GM12878 (cell line): ENCODE data around the gene HDDC2. TPM values are rescaled to one million over a fixed set of nuclear protein-coding genes. Genes with fewer than 3 reads are reported as not detected.

ENCODE experiments used
- ATAC-seq: fragments of 200-7000 bp; cut with Tn5 transposase; 3 replicates; pipeline ENCODE4 v1.9.1; 2020; ENCODE audit warnings: mild to moderate bottlenecking, moderate library complexity
- BruUV-seq: library from RNA; stranded (reverse); fragments of 400-500 nt; replicated peaks from 2 replicates; lab custom pipeline; 2021; lab: Mats Ljungman, UMichigan
- CTCF ChIA-PET: fragments of 300-600 bp; sonication (Branson Sonifier 250); formaldehyde crosslinking; extraction: SDS; loops from one replicate; lab custom pipeline; 2021; ENCODE audit warnings: inconsistent platforms; lab: Yijun Ruan, JAX
- POLR2A ChIA-PET: fragments of 350-600 bp; formaldehyde crosslinking; extraction: SDS; loops from one replicate; lab custom pipeline; 2021; ENCODE audit warnings: inconsistent platforms; lab: Charles Lee
- RAD21 ChIA-PET: fragments of 300-600 bp; sonication (Branson Sonifier 250); formaldehyde crosslinking; loops from one replicate; lab custom pipeline; 2023; ENCODE audit warnings: antibody characterized with exemption; ENCODE audit not compliant: unreplicated experiment; lab: Charles Lee
- SMC1A ChIA-PET: fragments of 300-600 bp; sonication (Branson Sonifier 250); formaldehyde crosslinking; loops from one replicate; lab custom pipeline; 2023; ENCODE audit not compliant: unreplicated experiment, uncharacterized antibody; lab: Charles Lee
- DNase-seq: peaks from one replicate; pipeline ENCODE4 v3.0.0-alpha.2; 2011; ENCODE audit warnings: low read depth, low spot score
- FAIRE-seq: peaks from 3 replicates; lab custom pipeline; 2011; peaks lifted over from hg19 to GRCh38; lab: Jason Lieb, UNC
- H2AFZ ChIP-seq: 2 replicates; pipeline ENCODE4 v1.6.0; 2011; ENCODE audit warnings: low read depth, low read length, control low read depth; ENCODE audit not compliant: control insufficient read depth
- H3K27ac ChIP-seq: 2 replicates; pipeline ENCODE4 v1.5.1; 2011; ENCODE audit warnings: control low read depth; ENCODE audit not compliant: control insufficient read depth, insufficient read depth
- H3K27me3 ChIP-seq, 2 experiments: replicated peaks in 1 of 2; 2 replicates each; pipeline versions ENCODE4 v1.6.0 to v1.6.1; 2011; ENCODE audit warnings: low read length in 1 of 2; ENCODE audit not compliant: control insufficient read depth in 2 of 2, insufficient read depth in 2 of 2
- H3K36me3 ChIP-seq, 2 experiments: 2 replicates each; pipeline ENCODE4 v1.5.1; 2011; ENCODE audit warnings: low read length in 1 of 2; ENCODE audit not compliant: control insufficient read depth in 2 of 2, insufficient read depth in 2 of 2
- H3K4me1 ChIP-seq: 2 replicates; pipeline ENCODE4 v1.6.1; 2011; ENCODE audit warnings: mild to moderate bottlenecking, low read length, moderate library complexity, mixed read lengths; ENCODE audit not compliant: control insufficient read depth, insufficient read depth
- H3K4me2 ChIP-seq: 2 replicates; pipeline ENCODE4 v1.6.0; 2011; ENCODE audit warnings: control low read depth; ENCODE audit not compliant: control insufficient read depth, insufficient read depth
- H3K4me3 ChIP-seq: fragments of 200-600 bp; sonication (generic); 2 replicates; pipeline ENCODE4 v1.5.1; 2016
- H3K79me2 ChIP-seq: 2 replicates; pipeline ENCODE4 v1.6.0; 2011; ENCODE audit warnings: low read length; ENCODE audit not compliant: control insufficient read depth, insufficient read depth
- H3K9ac ChIP-seq: 2 replicates; pipeline ENCODE4 v1.8.0; 2011; ENCODE audit warnings: low read length, control low read depth, mixed read lengths; ENCODE audit not compliant: control insufficient read depth, insufficient read depth
- H3K9me3 ChIP-seq: replicated peaks from 3 replicates; pipeline ENCODE4 v1.5.1; 2011; ENCODE audit warnings: mild to moderate bottlenecking, low read length; ENCODE audit not compliant: control insufficient read depth, insufficient read depth
- H4K20me1 ChIP-seq: 2 replicates; pipeline ENCODE4 v1.6.0; 2011; ENCODE audit not compliant: control insufficient read depth, insufficient read depth
- BACH1 ChIP-seq: fragments of 450-650 bp; IDR thresholded peaks from 2 replicates; pipeline ENCODE4 v1.6.1; 2017; ENCODE audit warnings: mild to moderate bottlenecking, borderline replicate concordance
- CHD1 ChIP-seq: IDR thresholded peaks from 2 replicates; pipeline ENCODE4 v1.6.1; 2012; ENCODE audit warnings: low read depth, low read length, improper control_type of control experiment
- CHD4 ChIP-seq: fragments of 200-600 bp; sonication (generic); IDR thresholded peaks from 2 replicates; pipeline ENCODE4 v1.6.1; 2016; ENCODE audit warnings: mild to moderate bottlenecking
- CREB1 ChIP-seq: IDR thresholded peaks from 2 replicates; pipeline ENCODE4 v1.6.1; 2012; ENCODE audit warnings: low read depth, mild to moderate bottlenecking, inconsistent platforms
- EP300 ChIP-seq, 2 experiments: fragments of 150-350 bp in 1 of 2; IDR thresholded peaks; 2 replicates each; pipeline ENCODE4 v1.6.1; 2011 to 2012; ENCODE audit warnings: low read depth in 2 of 2, low read length in 2 of 2, borderline replicate concordance in 1 of 2, improper control_type of control experiment in 1 of 2, inconsistent platforms in 1 of 2; ENCODE audit not compliant: control insufficient read depth in 1 of 2
- HDAC6 ChIP-seq: fragments of 200-600 bp; sonication (generic); IDR thresholded peaks from one replicate; pipeline ENCODE4 v1.8.0; 2017; ENCODE audit warnings: antibody characterized with exemption; ENCODE audit not compliant: unreplicated experiment
- NR2F1 ChIP-seq: fragments of 450-650 bp; conservative IDR thresholded peaks from 2 replicates; pipeline ENCODE4 v1.6.1; 2017; ENCODE audit warnings: mild to moderate bottlenecking
- PAX5 ChIP-seq: IDR thresholded peaks from 2 replicates; pipeline ENCODE4 v1.6.1; 2011; ENCODE audit warnings: low read depth, low read length, borderline replicate concordance
- RB1 ChIP-seq: fragments of 450-650 bp; formaldehyde crosslinking; IDR thresholded peaks from 2 replicates; pipeline ENCODE4 v1.6.1; 2017; ENCODE audit warnings: mild to moderate bottlenecking, borderline replicate concordance
- WGBS: methylation state at CpG from one replicate; pipeline ENCODE4 v1.1.6; 2016; ENCODE audit warnings: low lambda C conversion rate; ENCODE audit not compliant: insufficient replicate concordance, insufficient coverage; ENCODE audit errors: missing lambda C conversion rate; 5-methylcytosine and 5-hydroxymethylcytosine counted together
- in situ Hi-C: fragments of 300-500 bp; cut with MboI; formaldehyde crosslinking; loops from 9 replicates; pipeline ENCODE4 v1.14.3; 2018; ENCODE audit warnings: mixed read lengths
- intact Hi-C: fragments of 100-400 bp; cut with micrococcal nuclease; formaldehyde crosslinking; loops from one replicate; pipeline ENCODE4 v1.14.2; 2022; ENCODE audit not compliant: unreplicated experiment
- polyA plus RNA-seq, 11 experiments: library from polyadenylated mRNA; depleted of rRNA in 4 of 11; unstranded in 6 of 11; stranded (reverse) in 5 of 11; fragments of >200 nt; fragmentation: Nextera tagmentation in 4 of 11; fragmentation: Illumina TruSeq in 1 of 11; extraction: Ambion mirVana in 4 of 11; extraction: Trizol in 1 of 11; gene quantifications; 1 replicate in 1 of 11; 2 replicates in 10 of 11; pipeline versions ENCODE4 v1.2.1 to v1.2.3, GENCODE V29; 2011 to 2016; ENCODE audit warnings: inconsistent platforms in 2 of 11, missing spikeins in 2 of 11, low read depth in 1 of 11
- total RNA-seq, 4 experiments: library from RNA; depleted of rRNA in 3 of 4; stranded (reverse); fragments of >200 nt in 3 of 4; fragmentation: Illumina TruSeq in 1 of 4; extraction: Trizol in 1 of 4; gene quantifications; 2 replicates each; pipeline versions ENCODE4 v1.2.1 to v1.2.3, GENCODE V29; 2013 to 2021
- TF ChIP-seq, protein P1 (sequence below): fragments of 450-650 bp; IDR thresholded peaks from 2 replicates; pipeline ENCODE4 v1.6.1; 2017; ENCODE audit warnings: mild to moderate bottlenecking, low read depth, inconsistent platforms; ENCODE audit not compliant: poor library complexity, severe bottlenecking
- TF ChIP-seq, protein P2 (sequence below): fragments of 450-650 bp; IDR thresholded peaks from 2 replicates; pipeline ENCODE4 v1.6.1; 2016; ENCODE audit warnings: mild to moderate bottlenecking

HDDC2 gene
- total and polyA plus RNA-seq, 10 of the 15 experiments (the other 5 are each of a cell fraction or from before 2014, with no cell fraction given), result 54.5 to 148 (median 92.7) TPM

DNA sequence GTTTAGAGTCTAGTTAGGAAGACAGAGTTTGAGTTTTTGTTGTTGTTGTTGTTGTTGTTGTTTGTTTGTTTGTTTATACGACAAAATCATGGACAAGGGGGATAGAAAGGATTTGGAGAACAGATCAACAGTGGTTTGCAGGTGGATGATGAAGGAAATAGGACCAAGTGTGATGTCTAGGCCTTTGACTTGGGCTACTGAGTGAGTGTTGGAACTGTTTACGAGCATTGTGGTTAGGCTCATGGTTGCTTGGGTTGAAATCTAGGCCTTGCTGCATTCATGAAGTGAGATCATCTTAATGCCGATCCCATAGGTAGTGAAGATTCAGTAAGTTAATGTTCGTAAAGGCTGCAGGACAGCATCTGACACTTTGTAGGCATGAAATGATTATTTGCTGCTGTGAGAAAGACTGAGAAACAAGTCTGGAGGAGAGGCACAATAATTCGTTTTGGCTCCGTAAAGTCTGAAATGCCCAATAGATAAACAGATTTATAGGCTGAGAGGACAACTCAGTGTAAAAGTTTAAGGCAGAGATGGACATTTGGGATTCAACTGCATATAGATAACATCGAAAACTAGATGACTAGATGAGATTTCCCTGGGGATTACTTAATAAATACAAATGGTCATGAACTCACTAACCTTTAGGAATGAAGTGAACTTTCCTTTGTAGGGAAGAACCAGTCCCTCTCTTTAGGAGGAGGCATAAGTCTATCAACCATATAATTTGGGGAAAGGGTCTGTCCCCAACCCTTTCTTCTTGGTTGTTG, 70.0 kb downstream of the HDDC2 start:
- Histone ChIP-seq H3K4me3 (no peak overlapping the region), H3K9me3 (no peaks in the 10 kb centered on the region), H3K27ac (no peak overlapping the region), H3K9ac (no peak overlapping the region), H3K36me3 (no peaks in the 10 kb centered on the region), H3K4me1 (no peaks in the 10 kb centered on the region), H4K20me1 (no peaks in the 10 kb centered on the region), H3K79me2 (no peaks in the 10 kb centered on the region), H2AFZ (no peak overlapping the region), H3K4me2 (no peak overlapping the region), H3K27me3 (no peaks in the 10 kb centered on the region)
- TF ChIP-seq CHD1 (no peak), BACH1 (no peak)
- FAIRE-seq (no peak), DNase-seq (no peak), ATAC-seq (no peak)
- in situ Hi-C loops, result no loop called here
- CTCF ChIA-PET, result no interaction called here
- POLR2A ChIA-PET, result interaction anchor here (0.8 kb wide), 1 partner anchor 14 kb away, joined by 3 read pairs; no protein-coding TSS in a partner anchor
- no TSS peak for BruUV-seq
- WGBS, result 25% methylated on average over 7 of the region's 7 CpGs
- intact Hi-C loops, result no loop called here
- SMC1A ChIA-PET, result interaction anchor here (0.7 kb wide), 1 partner anchor 14 kb away, joined by 4 read pairs; no protein-coding TSS in a partner anchor
- RAD21 ChIA-PET, result no interaction called here

DNA sequence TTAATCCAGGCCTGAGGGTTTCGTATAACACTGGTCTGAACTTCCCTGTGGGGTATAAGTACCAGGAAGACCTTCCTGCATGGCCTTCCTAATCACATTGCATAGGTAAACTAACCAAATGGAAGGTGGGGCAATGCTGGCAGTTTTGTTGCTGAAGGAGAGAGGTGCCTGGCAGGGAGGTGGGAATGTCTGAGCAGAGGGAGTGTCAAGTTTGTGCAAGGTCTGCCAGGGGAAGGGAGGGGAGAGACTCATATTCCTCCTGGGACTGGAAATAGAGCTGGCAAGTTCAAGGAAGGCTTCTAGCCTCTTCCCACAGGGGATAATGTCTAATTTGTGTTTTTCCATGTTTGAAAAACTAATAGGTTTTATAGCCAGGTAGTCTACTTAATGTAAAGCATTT, 70.6 kb downstream of the HDDC2 start:
- H3K4me3 ChIP-seq, result no peak overlapping the region
- H4K20me1 ChIP-seq, result no peaks in the 10 kb centered on the region
- FAIRE-seq, result no peak
- SMC1A ChIA-PET, result interaction anchor here (0.8 kb wide), 1 partner anchor 18 kb away, joined by 3 read pairs; no protein-coding TSS in a partner anchor
- RAD21 ChIA-PET, result no interaction called here
- H2AFZ ChIP-seq, result no peak overlapping the region
- H3K27me3 ChIP-seq, result no peaks in the 10 kb centered on the region
- H3K27ac ChIP-seq, result no peak overlapping the region
- H3K79me2 ChIP-seq, result no peaks in the 10 kb centered on the region
- no peak overlapping the region for H3K4me2 ChIP-seq
- POLR2A ChIA-PET, result interaction anchor here (0.8 kb wide), 1 partner anchor 14 kb away, joined by 3 read pairs; no protein-coding TSS in a partner anchor
- ATAC-seq, result no peak
- no peak overlapping the region for H3K9ac ChIP-seq
- H3K36me3 ChIP-seq, result no peaks in the 10 kb centered on the region
- no peaks in the 10 kb centered on the region for H3K4me1 ChIP-seq
- DNase-seq, result no peak
- in situ Hi-C loops, result no loop called here
- no TSS peak for BruUV-seq
- 0% methylated on average over 1 of the region's 1 CpG for WGBS
- H3K9me3 ChIP-seq, result no peaks in the 10 kb centered on the region
- CTCF ChIA-PET, result interaction anchor here (0.6 kb wide), 1 partner anchor 101 kb away, joined by 3 read pairs; no protein-coding TSS in a partner anchor
- intact Hi-C loops, result no loop called here
- TF ChIP-seq, protein P1, sequence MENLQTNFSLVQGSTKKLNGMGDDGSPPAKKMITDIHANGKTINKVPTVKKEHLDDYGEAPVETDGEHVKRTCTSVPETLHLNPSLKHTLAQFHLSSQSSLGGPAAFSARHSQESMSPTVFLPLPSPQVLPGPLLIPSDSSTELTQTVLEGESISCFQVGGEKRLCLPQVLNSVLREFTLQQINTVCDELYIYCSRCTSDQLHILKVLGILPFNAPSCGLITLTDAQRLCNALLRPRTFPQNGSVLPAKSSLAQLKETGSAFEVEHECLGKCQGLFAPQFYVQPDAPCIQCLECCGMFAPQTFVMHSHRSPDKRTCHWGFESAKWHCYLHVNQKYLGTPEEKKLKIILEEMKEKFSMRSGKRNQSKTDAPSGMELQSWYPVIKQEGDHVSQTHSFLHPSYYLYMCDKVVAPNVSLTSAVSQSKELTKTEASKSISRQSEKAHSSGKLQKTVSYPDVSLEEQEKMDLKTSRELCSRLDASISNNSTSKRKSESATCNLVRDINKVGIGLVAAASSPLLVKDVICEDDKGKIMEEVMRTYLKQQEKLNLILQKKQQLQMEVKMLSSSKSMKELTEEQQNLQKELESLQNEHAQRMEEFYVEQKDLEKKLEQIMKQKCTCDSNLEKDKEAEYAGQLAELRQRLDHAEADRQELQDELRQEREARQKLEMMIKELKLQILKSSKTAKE, result no peak
- TF ChIP-seq CHD4 (no peak), CREB1 (no peak), NR2F1 (no peak), RB1 (no peak), EP300 (IDR thresholded peaks at IDR 0.05; ENCODE audit: borderline replicate concordance in 1 of 2, control insufficient read depth in 1 of 2, low read depth in 2 of 2, low read length in 2 of 2) (no peak), PAX5 (no peak), HDAC6 (no peak)
- TF ChIP-seq, protein P2, sequence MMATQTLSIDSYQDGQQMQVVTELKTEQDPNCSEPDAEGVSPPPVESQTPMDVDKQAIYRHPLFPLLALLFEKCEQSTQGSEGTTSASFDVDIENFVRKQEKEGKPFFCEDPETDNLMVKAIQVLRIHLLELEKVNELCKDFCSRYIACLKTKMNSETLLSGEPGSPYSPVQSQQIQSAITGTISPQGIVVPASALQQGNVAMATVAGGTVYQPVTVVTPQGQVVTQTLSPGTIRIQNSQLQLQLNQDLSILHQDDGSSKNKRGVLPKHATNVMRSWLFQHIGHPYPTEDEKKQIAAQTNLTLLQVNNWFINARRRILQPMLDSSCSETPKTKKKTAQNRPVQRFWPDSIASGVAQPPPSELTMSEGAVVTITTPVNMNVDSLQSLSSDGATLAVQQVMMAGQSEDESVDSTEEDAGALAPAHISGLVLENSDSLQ, result no peak
